Measurements from ENCODE around the gene C2orf72.
A peak's percentile ranks its signal among the peaks of the same experiment; 100 is the strongest.
"Not testable (repeated sequence)": the region's sequence is repeated elsewhere in the genome, so short reads cannot be mapped to it uniquely, and the experiment has no call there.

C2orf72 gene

GRCh38 chr2:231015478-231015877, 21.8 kb upstream of the C2orf72 start:
- no peak for DNase-seq (ENCODE audit: low spot score)

GRCh38 chr2:231015926-231016325, 21.4 kb upstream of the C2orf72 start:
- no peak for DNase-seq (ENCODE audit: low spot score)

GRCh38 chr2:231016566-231017230, 20.6 kb upstream of the C2orf72 start:
- no peak for DNase-seq (ENCODE audit: low spot score)

GRCh38 chr2:231017231-231017598, 20.1 kb upstream of the C2orf72 start:
- DNase-seq (ENCODE audit: low spot score), result no peak

- no peak for DNase-seq (ENCODE audit: low spot score)
Measured at GRCh38 chr2:231018184-231018583, 19.1 kb upstream of the C2orf72 start.

GRCh38 chr2:231025059-231025458, 12.3 kb upstream of the C2orf72 start:
- DNase-seq (ENCODE audit: low spot score), result not testable (repeated sequence)

- no peak for DNase-seq (ENCODE audit: low spot score)
Measured at GRCh38 chr2:231028889-231029288, 8.4 kb upstream of the C2orf72 start.

GRCh38 chr2:231029563-231029962, 7.8 kb upstream of the C2orf72 start:
- no peak for DNase-seq (ENCODE audit: low spot score)

- no peak for DNase-seq (ENCODE audit: low spot score)
Measured at GRCh38 chr2:231030725-231031124, 6.6 kb upstream of the C2orf72 start.

- no peak for DNase-seq (ENCODE audit: low spot score)
Measured at GRCh38 chr2:231032575-231033140, 4.7 kb upstream of the C2orf72 start.

- DNase-seq (ENCODE audit: low spot score), result no peak
Measured at GRCh38 chr2:231033147-231034132, 3.9 kb upstream of the C2orf72 start.

- DNase-seq (ENCODE audit: low spot score), result no peak
Measured at GRCh38 chr2:231034291-231034882, 2.9 kb upstream of the C2orf72 start.

- no peak for DNase-seq (ENCODE audit: low spot score)
Measured at GRCh38 chr2:231036131-231036530, 1.2 kb upstream of the C2orf72 start.

- DNase-seq (ENCODE audit: low spot score), result no peak
Measured at GRCh38 chr2:231036578-231037106, 681 bp upstream of the C2orf72 start.

- DNase-seq (ENCODE audit: low spot score), result peak; percentile 56
Measured at GRCh38 chr2:231037731-231038482, 584 bp downstream of the C2orf72 start.

- no peak for DNase-seq (ENCODE audit: low spot score)
Measured at GRCh38 chr2:231038483-231039293, 1.4 kb downstream of the C2orf72 start.

GRCh38 chr2:231039294-231039664, 2.0 kb downstream of the C2orf72 start:
- DNase-seq (ENCODE audit: low spot score), result no peak

GRCh38 chr2:231039821-231040364, 2.6 kb downstream of the C2orf72 start:
- DNase-seq (ENCODE audit: low spot score), result no peak

- DNase-seq (ENCODE audit: low spot score), result no peak
Measured at GRCh38 chr2:231041061-231041689, 3.9 kb downstream of the C2orf72 start.

- no peak for DNase-seq (ENCODE audit: low spot score)
Measured at GRCh38 chr2:231043796-231044195, 6.5 kb downstream of the C2orf72 start.

Data from D341Med (cell line).